Measurements from ENCODE around the gene HRH1.

DNA sequence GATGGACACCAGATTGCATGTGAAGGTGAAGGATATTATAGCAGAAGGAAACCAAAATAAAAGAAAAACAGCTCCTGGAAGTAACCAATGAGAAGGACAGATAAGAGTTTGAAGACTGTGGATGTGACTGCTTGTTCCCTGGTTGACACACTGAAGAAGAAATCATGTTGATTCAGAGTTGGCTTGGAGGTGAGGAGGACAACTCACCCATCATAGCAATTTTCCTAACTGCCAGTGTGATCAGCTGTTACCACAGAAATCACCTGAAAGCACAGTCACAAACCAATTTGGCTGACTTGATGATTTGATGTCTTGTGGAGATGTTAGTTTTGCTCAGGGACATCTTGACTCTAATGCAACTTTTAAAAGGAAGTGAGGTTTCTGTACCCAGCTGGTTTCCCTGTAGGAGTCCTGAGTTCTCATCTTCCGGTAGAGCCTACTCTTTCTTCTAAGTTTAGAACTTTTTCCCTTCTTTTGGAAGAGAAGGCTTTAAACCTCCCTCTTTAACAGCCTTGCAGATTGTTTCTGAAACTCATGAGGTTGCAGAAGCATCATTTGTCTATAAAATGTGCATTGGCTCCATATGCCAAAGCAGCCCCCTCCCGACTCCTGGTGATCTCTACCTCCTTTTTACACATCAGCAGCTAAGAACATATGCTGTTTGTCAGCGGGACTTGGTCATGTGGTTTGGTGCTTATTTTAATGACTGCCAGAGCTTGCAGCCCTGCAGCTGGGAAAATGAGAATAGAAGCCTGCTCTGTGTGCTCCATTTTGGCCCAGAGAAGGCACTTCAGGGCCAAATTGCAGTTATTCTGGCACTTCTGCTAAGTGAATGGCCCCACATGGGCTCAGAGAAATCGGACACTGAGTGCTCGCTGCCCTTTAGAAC is 128.2 kb downstream of the HRH1 start:
- TF ChIP-seq, protein P1, sequence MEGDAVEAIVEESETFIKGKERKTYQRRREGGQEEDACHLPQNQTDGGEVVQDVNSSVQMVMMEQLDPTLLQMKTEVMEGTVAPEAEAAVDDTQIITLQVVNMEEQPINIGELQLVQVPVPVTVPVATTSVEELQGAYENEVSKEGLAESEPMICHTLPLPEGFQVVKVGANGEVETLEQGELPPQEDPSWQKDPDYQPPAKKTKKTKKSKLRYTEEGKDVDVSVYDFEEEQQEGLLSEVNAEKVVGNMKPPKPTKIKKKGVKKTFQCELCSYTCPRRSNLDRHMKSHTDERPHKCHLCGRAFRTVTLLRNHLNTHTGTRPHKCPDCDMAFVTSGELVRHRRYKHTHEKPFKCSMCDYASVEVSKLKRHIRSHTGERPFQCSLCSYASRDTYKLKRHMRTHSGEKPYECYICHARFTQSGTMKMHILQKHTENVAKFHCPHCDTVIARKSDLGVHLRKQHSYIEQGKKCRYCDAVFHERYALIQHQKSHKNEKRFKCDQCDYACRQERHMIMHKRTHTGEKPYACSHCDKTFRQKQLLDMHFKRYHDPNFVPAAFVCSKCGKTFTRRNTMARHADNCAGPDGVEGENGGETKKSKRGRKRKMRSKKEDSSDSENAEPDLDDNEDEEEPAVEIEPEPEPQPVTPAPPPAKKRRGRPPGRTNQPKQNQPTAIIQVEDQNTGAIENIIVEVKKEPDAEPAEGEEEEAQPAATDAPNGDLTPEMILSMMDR (IDR thresholded peaks at IDR 0.05), result no peak
- TF ChIP-seq EP300 (IDR thresholded peaks at IDR 0.05; ENCODE audit: low read depth) (no peak), POLR2A (IDR thresholded peaks at IDR 0.05) (no peak)
